ENCODE measurements around the gene EFNB1. TPM values are rescaled to one million over a fixed set of nuclear protein-coding genes. Genes with fewer than 3 reads are reported as not detected.

EFNB1 gene
- total and polyA plus RNA-seq, 2 donors (not counting 1 experiment from before 2014, with no cell fraction given), result 1.5 to 3.2 TPM

- H2AFZ ChIP-seq (ENCODE audit: insufficient read depth, low read depth, low read length, poor library complexity, severe bottlenecking), result no peak overlapping the region
- H3K9me3 ChIP-seq (ENCODE audit: control extremely low read depth in 1 of 3, control insufficient read depth in 2 of 3, insufficient read depth in 1 of 3, low read length in 2 of 3), result no peaks in the 10 kb centered on the region
- no peaks in the 10 kb centered on the region for H3K4me1 ChIP-seq (ENCODE audit: control insufficient read depth in 2 of 2, insufficient read depth in 2 of 2, low read length in 2 of 2)
- Mint-ChIP-seq H3K4me3 (no peak overlapping the region), H3K9me3 (ENCODE audit: insufficient read depth) (no peaks in the 10 kb centered on the region), H3K27me3 (no peaks in the 10 kb centered on the region), H3K27ac (no peak overlapping the region), H3K4me1 (no peaks in the 10 kb centered on the region)
- peaks cover 0 to 2% of the 10 kb centered on the region in 2 experiments for H3K36me3 ChIP-seq (replicated peaks in 1 of 2; ENCODE audit: control extremely low read depth in 1 of 2, control insufficient read depth in 1 of 2, extremely low read depth in 1 of 2, insufficient read depth in 2 of 2, low read length in 1 of 2)
- intact Hi-C loops (cut with micrococcal nuclease), result no loop called here
- H3K4me2 ChIP-seq (replicated peaks; ENCODE audit: low read depth, low read length, poor library complexity, severe bottlenecking), result no peak overlapping the region
- no peaks in the 10 kb centered on the region for H3K27me3 ChIP-seq (replicated peaks in 1 of 4; ENCODE audit: control extremely low read depth in 1 of 4, control insufficient read depth in 3 of 4, insufficient read depth in 4 of 4, low read length in 3 of 4)
- TF ChIP-seq EZH2 (IDR thresholded peaks at IDR 0.05; ENCODE audit: borderline replicate concordance, insufficient read depth, low read depth, low read length, poor library complexity, severe bottlenecking) (no peak), CTCF (IDR thresholded peaks at IDR 0.05) (no peak)
- H3K9ac ChIP-seq (ENCODE audit: low read length), result no peak overlapping the region
- no peaks in the 10 kb centered on the region for H4K20me1 ChIP-seq (ENCODE audit: control insufficient read depth, insufficient read depth, low read length, poor library complexity, severe bottlenecking)
- ATAC-seq (ENCODE audit: low read depth), result no peak
- POLR2A ChIA-PET, result no interaction called here
- H3K4me3 ChIP-seq (ENCODE audit: control extremely low read depth in 1 of 5, extremely low read depth in 1 of 5, insufficient read depth in 1 of 5, low read depth in 2 of 5, low read length in 4 of 5), result no peak overlapping the region
- no peaks in the 10 kb centered on the region for H3K79me2 ChIP-seq (ENCODE audit: control insufficient read depth, insufficient read depth, low read length)
- H3K27ac ChIP-seq (ENCODE audit: low read length in 2 of 2), result no peak overlapping the region
- no peak for DNase-seq
- 100% methylated on average over 1 of the region's 1 CpG for WGBS (ENCODE audit: insufficient coverage)
- CTCF ChIA-PET, result no interaction called here
Measured at GRCh38 chrX:68843992-68844391, 15.2 kb downstream of the EFNB1 start.

GRCh38 chrX:68844581-68844980 lies 15.8 kb downstream of the EFNB1 start:
- no peak overlapping the region for H3K4me2 ChIP-seq (replicated peaks; ENCODE audit: low read depth, low read length, poor library complexity, severe bottlenecking)
- DNase-seq, result no peak
- H4K20me1 ChIP-seq (ENCODE audit: control insufficient read depth, insufficient read depth, low read length, poor library complexity, severe bottlenecking), result no peaks in the 10 kb centered on the region
- H3K27ac ChIP-seq (ENCODE audit: low read length in 2 of 2), result no peak overlapping the region
- H2AFZ ChIP-seq (ENCODE audit: insufficient read depth, low read depth, low read length, poor library complexity, severe bottlenecking), result no peak overlapping the region
- no peaks in the 10 kb centered on the region for H3K4me1 Mint-ChIP-seq
- CTCF ChIA-PET, result no interaction called here
- no peaks in the 10 kb centered on the region for H3K27me3 Mint-ChIP-seq
- H3K9me3 Mint-ChIP-seq (ENCODE audit: insufficient read depth), result no peaks in the 10 kb centered on the region
- H3K4me3 Mint-ChIP-seq, result no peak overlapping the region
- no peak overlapping the region for H3K9ac ChIP-seq (ENCODE audit: low read length)
- H3K9me3 ChIP-seq (ENCODE audit: control extremely low read depth in 1 of 3, control insufficient read depth in 2 of 3, insufficient read depth in 1 of 3, low read length in 2 of 3), result no peaks in the 10 kb centered on the region
- peaks cover 0 to 2% of the 10 kb centered on the region in 2 experiments for H3K36me3 ChIP-seq (replicated peaks in 1 of 2; ENCODE audit: control extremely low read depth in 1 of 2, control insufficient read depth in 1 of 2, extremely low read depth in 1 of 2, insufficient read depth in 2 of 2, low read length in 1 of 2)
- H3K4me3 ChIP-seq (ENCODE audit: control extremely low read depth in 1 of 5, extremely low read depth in 1 of 5, insufficient read depth in 1 of 5, low read depth in 2 of 5, low read length in 4 of 5), result no peak overlapping the region
- POLR2A ChIA-PET, result no interaction called here
- 60% methylated on average over 1 of the region's 5 CpGs for WGBS (ENCODE audit: insufficient coverage)
- intact Hi-C loops (cut with micrococcal nuclease), result no loop called here
- no peak for TF ChIP-seq CTCF (IDR thresholded peaks at IDR 0.05)
- TF ChIP-seq EZH2 (IDR thresholded peaks at IDR 0.05; ENCODE audit: borderline replicate concordance, insufficient read depth, low read depth, low read length, poor library complexity, severe bottlenecking), result no peak
- H3K27ac Mint-ChIP-seq, result no peak overlapping the region
- H3K27me3 ChIP-seq (replicated peaks in 1 of 4; ENCODE audit: control extremely low read depth in 1 of 4, control insufficient read depth in 3 of 4, insufficient read depth in 4 of 4, low read length in 3 of 4), result no peaks in the 10 kb centered on the region
- H3K79me2 ChIP-seq (ENCODE audit: control insufficient read depth, insufficient read depth, low read length), result no peaks in the 10 kb centered on the region
- ATAC-seq (ENCODE audit: low read depth), result no peak
- H3K4me1 ChIP-seq (ENCODE audit: control insufficient read depth in 2 of 2, insufficient read depth in 2 of 2, low read length in 2 of 2), result no peaks in the 10 kb centered on the region
